Measurements from ENCODE around the gene CNNM3.

DNA sequence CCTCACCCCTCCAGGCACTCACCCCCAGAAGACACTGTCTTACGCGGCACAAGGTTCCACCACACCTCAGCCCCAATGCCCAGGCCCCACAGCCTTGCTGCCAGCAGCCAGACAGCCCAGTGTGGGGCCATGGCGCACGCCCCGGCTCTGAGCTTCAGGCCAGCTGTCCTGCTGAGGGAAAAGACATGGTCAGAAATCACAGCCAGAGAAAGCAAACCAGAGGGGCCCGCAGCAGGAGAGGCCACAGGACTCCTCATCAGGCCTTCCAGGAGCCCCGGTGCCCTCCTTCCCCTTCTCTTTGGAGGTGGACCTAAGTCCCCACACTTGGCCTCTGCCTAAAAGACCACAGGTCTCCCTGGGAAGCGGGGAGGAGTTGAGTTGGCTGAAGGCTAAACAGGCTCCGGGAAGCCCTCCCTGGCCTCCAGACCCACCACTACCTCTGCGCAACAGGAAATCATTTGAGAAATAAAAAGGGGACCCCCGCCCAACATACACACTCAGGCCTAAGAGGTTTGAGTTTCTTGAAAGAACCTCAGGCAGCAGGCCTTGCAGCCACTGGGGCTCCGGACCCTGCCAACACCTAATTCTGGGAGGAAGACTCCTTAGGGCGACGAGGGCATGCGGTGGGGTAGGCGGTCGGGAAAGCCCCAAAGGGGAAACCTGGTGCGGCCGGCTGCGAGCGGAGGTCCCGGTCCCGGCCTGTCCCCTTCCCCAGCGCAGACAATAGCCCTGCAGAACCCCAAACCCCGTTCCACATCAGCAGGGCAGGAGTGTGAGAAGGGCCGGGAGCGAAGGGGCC is 51.9 kb downstream of the CNNM3 start:
- TF ChIP-seq, protein P1, sequence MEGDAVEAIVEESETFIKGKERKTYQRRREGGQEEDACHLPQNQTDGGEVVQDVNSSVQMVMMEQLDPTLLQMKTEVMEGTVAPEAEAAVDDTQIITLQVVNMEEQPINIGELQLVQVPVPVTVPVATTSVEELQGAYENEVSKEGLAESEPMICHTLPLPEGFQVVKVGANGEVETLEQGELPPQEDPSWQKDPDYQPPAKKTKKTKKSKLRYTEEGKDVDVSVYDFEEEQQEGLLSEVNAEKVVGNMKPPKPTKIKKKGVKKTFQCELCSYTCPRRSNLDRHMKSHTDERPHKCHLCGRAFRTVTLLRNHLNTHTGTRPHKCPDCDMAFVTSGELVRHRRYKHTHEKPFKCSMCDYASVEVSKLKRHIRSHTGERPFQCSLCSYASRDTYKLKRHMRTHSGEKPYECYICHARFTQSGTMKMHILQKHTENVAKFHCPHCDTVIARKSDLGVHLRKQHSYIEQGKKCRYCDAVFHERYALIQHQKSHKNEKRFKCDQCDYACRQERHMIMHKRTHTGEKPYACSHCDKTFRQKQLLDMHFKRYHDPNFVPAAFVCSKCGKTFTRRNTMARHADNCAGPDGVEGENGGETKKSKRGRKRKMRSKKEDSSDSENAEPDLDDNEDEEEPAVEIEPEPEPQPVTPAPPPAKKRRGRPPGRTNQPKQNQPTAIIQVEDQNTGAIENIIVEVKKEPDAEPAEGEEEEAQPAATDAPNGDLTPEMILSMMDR (IDR thresholded peaks at IDR 0.05): no peak
- TF ChIP-seq POLR2A (IDR thresholded peaks at IDR 0.05): no peak
- TF ChIP-seq POLR2AphosphoS5 (IDR thresholded peaks at IDR 0.05): no peak

Data from prostate gland (tissue), 2 donors.